Smooth muscle cell (in vitro differentiated cells): ENCODE data around the gene TXK. TPM values are rescaled to one million over a fixed set of nuclear protein-coding genes. Genes with fewer than 3 reads are reported as not detected.

Experiments
- DNase-seq: peaks from one replicate; lab custom pipeline; 2025; ENCODE audit not compliant: unreplicated experiment; lab: John Stamatoyannopoulos, UW
- H2AFZ ChIP-seq: fragments of 200-600 bp; sonication (generic); 2 replicates; pipeline ENCODE4 v1.6.0; 2016; ENCODE audit warnings: antibody characterized with exemption, low read depth, mild to moderate bottlenecking
- H3F3A ChIP-seq: fragments of 200-600 bp; sonication (generic); 2 replicates; pipeline ENCODE4 v1.6.0; 2017; ENCODE audit warnings: antibody characterized with exemption, low read depth
- H3K27ac ChIP-seq: fragments of 200-600 bp; sonication (generic); 2 replicates; pipeline ENCODE4 v1.5.1; 2016; ENCODE audit warnings: low read depth, mild to moderate bottlenecking
- H3K27me3 ChIP-seq: fragments of 200-600 bp; sonication (generic); 2 replicates; pipeline ENCODE4 v1.6.1; 2016; ENCODE audit warnings: low read depth, mild to moderate bottlenecking
- H3K36me3 ChIP-seq: fragments of 200-600 bp; sonication (generic); 2 replicates; pipeline ENCODE4 v1.5.1; 2016; ENCODE audit warnings: low read depth
- H3K4me1 ChIP-seq: fragments of 200-600 bp; sonication (generic); 2 replicates; pipeline ENCODE4 v1.5.1; 2016; ENCODE audit warnings: low read depth
- H3K4me2 ChIP-seq: fragments of 200-600 bp; sonication (generic); 2 replicates; pipeline ENCODE4 v1.6.0; 2016; ENCODE audit warnings: mild to moderate bottlenecking
- H3K4me3 ChIP-seq: fragments of 200-600 bp; sonication (generic); 2 replicates; pipeline ENCODE4 v1.5.1; 2016; ENCODE audit warnings: mild to moderate bottlenecking
- H3K79me2 ChIP-seq: fragments of 200-600 bp; sonication (generic); 2 replicates; pipeline ENCODE4 v1.6.0; 2016; ENCODE audit warnings: low read depth, mild to moderate bottlenecking
- H3K9ac ChIP-seq: fragments of 200-600 bp; sonication (generic); 2 replicates; pipeline ENCODE4 v1.6.0; 2016; ENCODE audit warnings: low read depth
- H3K9me3 ChIP-seq: fragments of 200-600 bp; sonication (generic); replicated peaks from 2 replicates; pipeline ENCODE4 v1.5.1; 2016; ENCODE audit warnings: low read depth
- H4K20me1 ChIP-seq: fragments of 200-600 bp; sonication (generic); 2 replicates; pipeline ENCODE4 v1.6.0; 2016; ENCODE audit warnings: low read depth
- CTCF ChIP-seq: fragments of 200-600 bp; sonication (generic); IDR thresholded peaks from 2 replicates; pipeline ENCODE4 v1.5.1; 2017; ENCODE audit warnings: borderline replicate concordance, mild to moderate bottlenecking, antibody characterized with exemption; ENCODE audit not compliant: insufficient read depth, poor library complexity, severe bottlenecking
- WGBS: methylation state at CpG from one replicate; pipeline ENCODE4 v1.1.7; 2016; ENCODE audit warnings: low lambda C conversion rate; 5-methylcytosine and 5-hydroxymethylcytosine counted together
- polyA plus RNA-seq: library from polyadenylated mRNA; unstranded; fragments of >200 nt; fragmentation: Nextera tagmentation; extraction: Ambion mirVana; gene quantifications from 2 replicates; pipeline ENCODE4 v1.2.1, GENCODE V29; 2016
- total RNA-seq: library from RNA; depleted of rRNA; stranded (reverse); fragments of >200 nt; gene quantifications from 2 replicates; pipeline ENCODE4 v1.2.3, GENCODE V29; 2014

Gene TXK
- total and polyA plus RNA-seq, 2 experiments from 2014 or later: 0.09 TPM; not detected in 1

- Histone ChIP-seq H3K79me2 (no peaks in the 10 kb centered on the region), H3K9me3 (no peaks in the 10 kb centered on the region)
- no peak for DNase-seq
Observed at GRCh38 chr4:48039561-48039960, 94.5 kb downstream of the TXK start.

GRCh38 chr4:48038666-48039065 is 95.4 kb downstream of the TXK start:
- Histone ChIP-seq H3K4me2 (no peak overlapping the region), H3K36me3 (no peaks in the 10 kb centered on the region), H3K27me3 (no peaks in the 10 kb centered on the region)

More at GRCh38 chr4:48039561-48039960, 94.5 kb downstream of the TXK start:
- no peak overlapping the region for H3K9ac ChIP-seq
- H3K27ac ChIP-seq: no peak overlapping the region
- no peaks in the 10 kb centered on the region for H3K4me1 ChIP-seq
- H3K4me2 ChIP-seq: no peak overlapping the region
- no peak overlapping the region for H2AFZ ChIP-seq
- no peaks in the 10 kb centered on the region for H3K36me3 ChIP-seq
- no peaks in the 10 kb centered on the region for H4K20me1 ChIP-seq
- no peaks in the 10 kb centered on the region for H3F3A ChIP-seq
- H3K4me3 ChIP-seq: no peak overlapping the region
- no peak for TF ChIP-seq CTCF
- no peaks in the 10 kb centered on the region for H3K27me3 ChIP-seq

GRCh38 chr4:48037117-48037462 is 97.0 kb downstream of the TXK start:
- H3K4me2 ChIP-seq: no peak overlapping the region
- DNase-seq: no peak
- H3F3A ChIP-seq: peaks cover 3% of the 10 kb centered on the region
- no peaks in the 10 kb centered on the region for H3K4me1 ChIP-seq
- H4K20me1 ChIP-seq: no peaks in the 10 kb centered on the region
- H3K36me3 ChIP-seq: no peaks in the 10 kb centered on the region
- H2AFZ ChIP-seq: no peak overlapping the region
- no peaks in the 10 kb centered on the region for H3K27me3 ChIP-seq
- no peaks in the 10 kb centered on the region for H3K9me3 ChIP-seq
- no peaks in the 10 kb centered on the region for H3K79me2 ChIP-seq
- no peak for TF ChIP-seq CTCF
- 76% methylated on average over 2 of the region's 2 CpGs for WGBS
- no peak overlapping the region for H3K4me3 ChIP-seq
- H3K27ac ChIP-seq: no peak overlapping the region
- H3K9ac ChIP-seq: no peak overlapping the region

More at GRCh38 chr4:48038666-48039065, 95.4 kb downstream of the TXK start:
- H4K20me1 ChIP-seq: no peaks in the 10 kb centered on the region
- WGBS: 40% methylated on average over 2 of the region's 2 CpGs
- no peak overlapping the region for H3K27ac ChIP-seq
- H3K4me3 ChIP-seq: no peak overlapping the region
- H3K4me1 ChIP-seq: no peaks in the 10 kb centered on the region
- no peaks in the 10 kb centered on the region for H3K9me3 ChIP-seq
- H3F3A ChIP-seq: no peaks in the 10 kb centered on the region
- H2AFZ ChIP-seq: no peak overlapping the region
- no peak for DNase-seq
- no peak for TF ChIP-seq CTCF
- H3K79me2 ChIP-seq: no peaks in the 10 kb centered on the region
- H3K9ac ChIP-seq: no peak overlapping the region

GRCh38 chr4:48035952-48036351 is 98.1 kb downstream of the TXK start:
- DNase-seq: no peak
- H3F3A ChIP-seq: peaks cover 9% of the 10 kb centered on the region
- H3K4me3 ChIP-seq: no peak overlapping the region
- no peak overlapping the region for H3K9ac ChIP-seq
- H3K4me1 ChIP-seq: no peaks in the 10 kb centered on the region
- H3K27me3 ChIP-seq: no peaks in the 10 kb centered on the region
- no peak for TF ChIP-seq CTCF
- H3K27ac ChIP-seq: no peak overlapping the region
- 89% methylated on average over 3 of the region's 3 CpGs for whole genome bisulfite sequencing
- no peak overlapping the region for H2AFZ ChIP-seq
- no peaks in the 10 kb centered on the region for H3K36me3 ChIP-seq
- no peaks in the 10 kb centered on the region for H3K9me3 ChIP-seq
- H4K20me1 ChIP-seq: no peaks in the 10 kb centered on the region
- H3K79me2 ChIP-seq: no peaks in the 10 kb centered on the region
- no peak overlapping the region for H3K4me2 ChIP-seq
